Naive thymus-derived CD4-positive, alpha-beta T cell (primary cell): ENCODE measurements around the gene GPAT2. TPM values are rescaled to one million over a fixed set of nuclear protein-coding genes. Genes with fewer than 3 reads are reported as not detected.
"Not testable (repeated sequence)": the region's sequence is repeated elsewhere in the genome, so short reads cannot be mapped to it uniquely, and the experiment has no call there.

Experiments
- ATAC-seq: fragments of 150-1000 bp; cut with Tn5 transposase; 2 replicates; pipeline ENCODE4 v1.10.0; 2021; ENCODE audit warnings: mild to moderate bottlenecking, moderate library complexity
- CTCF ChIA-PET: fragments of 350-600 bp; sonication (Branson Sonifier 250); formaldehyde crosslinking; loops from one replicate; lab custom pipeline; 2021; ENCODE audit warnings: antibody characterized with exemption; lab: Charles Lee
- POLR2A ChIA-PET: fragments of 350-600 bp; sonication (Branson Sonifier 250); formaldehyde crosslinking; loops from one replicate; lab custom pipeline; 2021; ENCODE audit warnings: antibody characterized with exemption, inconsistent platforms; lab: Charles Lee
- DNase-seq, 9 donors: peaks; one replicate each; pipeline versions ENCODE4 v3.0.0 to v3.0.0-alpha.2; 2020 to 2022; ENCODE audit warnings: mixed read lengths in 1 of 9
- H3K27ac ChIP-seq: one replicate; pipeline ENCODE4 v1.7.0; 2013; ENCODE audit warnings: mild to moderate bottlenecking, low read depth, low read length, moderate library complexity
- H3K27me3 ChIP-seq, 2 donors: one replicate each; pipeline ENCODE4 v1.7.0; 2013; ENCODE audit warnings: low read length in 2 of 2, mild to moderate bottlenecking in 2 of 2, moderate library complexity in 2 of 2; ENCODE audit not compliant: control insufficient read depth in 2 of 2, insufficient read depth in 2 of 2
- H3K36me3 ChIP-seq, 3 experiments: 1 replicate in 2 of 3; 2 replicates in 1 of 3; pipeline ENCODE4 v1.7.0; 2013; ENCODE audit warnings: low read length in 3 of 3, mild to moderate bottlenecking in 3 of 3, moderate library complexity in 1 of 3; ENCODE audit not compliant: insufficient read depth in 3 of 3, control insufficient read depth in 2 of 3
- H3K4me1 ChIP-seq, 2 donors: one replicate each; pipeline ENCODE4 v1.7.0; 2013; ENCODE audit warnings: low read length in 2 of 2, mild to moderate bottlenecking in 2 of 2, moderate library complexity in 1 of 2; ENCODE audit not compliant: control insufficient read depth in 2 of 2, insufficient read depth in 2 of 2
- H3K4me3 ChIP-seq: 2 replicates; pipeline ENCODE4 v1.7.0; 2013; ENCODE audit warnings: mild to moderate bottlenecking, low read length
- H3K9me3 ChIP-seq, 3 experiments: 1 replicate in 2 of 3; 2 replicates in 1 of 3; pipeline ENCODE4 v1.7.0; 2013; ENCODE audit warnings: low read length in 3 of 3; ENCODE audit not compliant: control insufficient read depth in 2 of 3
- H3K27ac Mint-ChIP-seq, 9 donors: one replicate each; pipeline ENCODE4 v1.8.0; 2020 to 2022; ENCODE audit warnings: mixed read lengths in 9 of 9, mild to moderate bottlenecking in 8 of 9, moderate library complexity in 5 of 9, inconsistent platforms in 2 of 9
- H3K27me3 Mint-ChIP-seq, 5 donors: one replicate each; pipeline ENCODE4 v1.8.0; 2021 to 2022; ENCODE audit warnings: mixed read lengths in 5 of 5, mild to moderate bottlenecking in 1 of 5
- H3K36me3 Mint-ChIP-seq, 5 donors: one replicate each; pipeline ENCODE4 v1.8.0; 2020 to 2022; ENCODE audit warnings: mixed read lengths in 5 of 5, mild to moderate bottlenecking in 3 of 5, inconsistent platforms in 1 of 5
- H3K4me1 Mint-ChIP-seq, 7 donors: one replicate each; pipeline ENCODE4 v1.8.0; 2020 to 2022; ENCODE audit warnings: mixed read lengths in 7 of 7, mild to moderate bottlenecking in 3 of 7, inconsistent platforms in 1 of 7
- H3K4me3 Mint-ChIP-seq, 10 donors: one replicate each; pipeline ENCODE4 v1.8.0; 2020 to 2022; ENCODE audit warnings: mild to moderate bottlenecking in 10 of 10, mixed read lengths in 10 of 10, moderate library complexity in 6 of 10, inconsistent platforms in 2 of 10
- H3K9me3 Mint-ChIP-seq, 11 donors: one replicate each; pipeline ENCODE4 v1.8.0; 2020 to 2022; ENCODE audit warnings: mixed read lengths in 11 of 11, mild to moderate bottlenecking in 4 of 11, inconsistent platforms in 1 of 11, moderate library complexity in 1 of 11
- intact Hi-C, 2 donors: fragments of 100-400 bp; cut with micrococcal nuclease; formaldehyde crosslinking; loops; one replicate each; pipeline ENCODE4 v1.15.1; 2023
- polyA plus RNA-seq, 2 donors: library from polyadenylated mRNA; unstranded; fragments of 300-500 nt; fragmentation: Illumina TruSeq; gene quantifications; one replicate each; pipeline ENCODE4 v1.2.3, GENCODE V29; 2021
- total RNA-seq, 6 experiments: library from RNA in 5 of 6; stranded (reverse) in 5 of 6; gene quantifications; 1 replicate in 5 of 6; 2 replicates in 1 of 6; pipeline ENCODE4 v1.2.3 and lab custom pipeline; 2021 to 2026

GPAT2 gene
- total and polyA plus RNA-seq, 7 experiments from 2014 or later: 0.34 to 11.3 (median 3.7) TPM

- H3K27ac Mint-ChIP-seq, POLR2A ChIA-PET, H3K36me3 Mint-ChIP-seq, ATAC-seq, H3K27me3 Mint-ChIP-seq, H3K4me1 ChIP-seq, H3K27me3 ChIP-seq, H3K9me3 ChIP-seq, H3K4me3 ChIP-seq, H3K4me1 Mint-ChIP-seq, H3K27ac ChIP-seq, H3K9me3 Mint-ChIP-seq, H3K4me3 Mint-ChIP-seq, CTCF ChIA-PET, intact Hi-C loops, DNase-seq, H3K36me3 ChIP-seq: not testable (repeated sequence)
Observed at GRCh38 chr2:96059443-96059842, 24.7 kb upstream of the GPAT2 start.

- intact Hi-C loops, H3K4me1 ChIP-seq, H3K4me3 ChIP-seq, H3K27me3 Mint-ChIP-seq, H3K36me3 Mint-ChIP-seq, POLR2A ChIA-PET, H3K4me3 Mint-ChIP-seq, H3K36me3 ChIP-seq, H3K4me1 Mint-ChIP-seq, H3K27ac Mint-ChIP-seq, H3K27me3 ChIP-seq, ATAC-seq, H3K9me3 Mint-ChIP-seq, H3K27ac ChIP-seq, CTCF ChIA-PET, DNase-seq, H3K9me3 ChIP-seq: not testable (repeated sequence)
Observed at GRCh38 chr2:96055830-96056229, 21.1 kb upstream of the GPAT2 start.

GRCh38 chr2:96054537-96054936 is 19.8 kb upstream of the GPAT2 start:
- H3K9me3 Mint-ChIP-seq, H3K4me3 Mint-ChIP-seq, H3K4me1 Mint-ChIP-seq, H3K27me3 Mint-ChIP-seq, H3K27me3 ChIP-seq, ATAC-seq, POLR2A ChIA-PET, H3K9me3 ChIP-seq, H3K4me1 ChIP-seq, CTCF ChIA-PET, DNase-seq, H3K27ac ChIP-seq, H3K27ac Mint-ChIP-seq, H3K4me3 ChIP-seq, intact Hi-C loops, H3K36me3 ChIP-seq, H3K36me3 Mint-ChIP-seq: not testable (repeated sequence)

- H3K36me3 Mint-ChIP-seq, H3K4me1 Mint-ChIP-seq, H3K27me3 ChIP-seq, H3K9me3 ChIP-seq, POLR2A ChIA-PET, H3K4me3 Mint-ChIP-seq, ATAC-seq, H3K27ac ChIP-seq, H3K4me1 ChIP-seq, H3K4me3 ChIP-seq, H3K27me3 Mint-ChIP-seq, CTCF ChIA-PET, DNase-seq, H3K9me3 Mint-ChIP-seq, H3K27ac Mint-ChIP-seq, intact Hi-C loops, H3K36me3 ChIP-seq: not testable (repeated sequence)
Observed at GRCh38 chr2:96053385-96053784, 18.7 kb upstream of the GPAT2 start.

- DNase-seq, H3K27ac Mint-ChIP-seq, H3K9me3 Mint-ChIP-seq, H3K27ac ChIP-seq, H3K27me3 ChIP-seq, intact Hi-C loops, H3K36me3 Mint-ChIP-seq, H3K27me3 Mint-ChIP-seq, H3K4me3 ChIP-seq, ATAC-seq, H3K9me3 ChIP-seq, POLR2A ChIA-PET, H3K4me3 Mint-ChIP-seq, H3K4me1 ChIP-seq, CTCF ChIA-PET, H3K4me1 Mint-ChIP-seq, H3K36me3 ChIP-seq: not testable (repeated sequence)
Observed at GRCh38 chr2:96052632-96053031, 17.9 kb upstream of the GPAT2 start.

- H3K27me3 ChIP-seq, H3K9me3 ChIP-seq, intact Hi-C loops, H3K27ac ChIP-seq, CTCF ChIA-PET, H3K4me3 ChIP-seq, H3K4me3 Mint-ChIP-seq, H3K4me1 Mint-ChIP-seq, POLR2A ChIA-PET, H3K36me3 Mint-ChIP-seq, H3K27me3 Mint-ChIP-seq, H3K27ac Mint-ChIP-seq, ATAC-seq, H3K9me3 Mint-ChIP-seq, H3K36me3 ChIP-seq, H3K4me1 ChIP-seq, DNase-seq: not testable (repeated sequence)
Observed at GRCh38 chr2:96049917-96050262, 15.2 kb upstream of the GPAT2 start.

GRCh38 chr2:96049049-96049916 is 14.6 kb upstream of the GPAT2 start:
- H3K36me3 Mint-ChIP-seq, CTCF ChIA-PET, H3K27me3 ChIP-seq, H3K27me3 Mint-ChIP-seq, H3K27ac Mint-ChIP-seq, DNase-seq, H3K9me3 Mint-ChIP-seq, H3K4me3 ChIP-seq, intact Hi-C loops, H3K9me3 ChIP-seq, H3K4me1 Mint-ChIP-seq, H3K27ac ChIP-seq, H3K4me1 ChIP-seq, H3K36me3 ChIP-seq, POLR2A ChIA-PET, ATAC-seq, H3K4me3 Mint-ChIP-seq: not testable (repeated sequence)
